GM18508 (cell line): Measurements from ENCODE around the gene ARHGEF33.

ENCODE experiments used
- ATAC-seq: cut with Tn5 transposase; IDR thresholded peaks from one replicate; pipeline ENCODE4 v1.9.1; 2021; ENCODE audit warnings: moderate number of reproducible peaks; ENCODE audit not compliant: insufficient read depth, unreplicated experiment

ARHGEF33 gene

DNA sequence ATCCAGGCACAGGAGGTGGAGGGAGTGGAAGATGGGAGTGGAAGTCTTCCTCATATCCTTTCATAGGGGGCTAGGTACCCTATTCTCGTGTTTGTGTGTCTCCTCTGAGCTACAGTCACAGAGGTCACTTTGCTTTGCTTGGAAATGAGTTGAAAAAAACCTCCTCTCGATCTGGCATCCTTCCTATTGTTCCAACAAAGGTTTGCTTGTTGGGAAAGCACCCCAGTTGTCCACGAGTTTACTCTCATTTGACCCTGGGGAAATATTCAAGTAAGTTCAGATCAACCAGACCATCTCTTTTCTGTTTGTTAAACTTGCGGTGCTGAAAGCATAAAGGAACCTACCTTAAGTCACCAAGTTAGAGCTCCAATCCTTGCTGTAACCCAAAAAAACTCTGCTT lies 59.3 kb downstream of the ARHGEF33 start:
- ATAC-seq, result no peak

DNA sequence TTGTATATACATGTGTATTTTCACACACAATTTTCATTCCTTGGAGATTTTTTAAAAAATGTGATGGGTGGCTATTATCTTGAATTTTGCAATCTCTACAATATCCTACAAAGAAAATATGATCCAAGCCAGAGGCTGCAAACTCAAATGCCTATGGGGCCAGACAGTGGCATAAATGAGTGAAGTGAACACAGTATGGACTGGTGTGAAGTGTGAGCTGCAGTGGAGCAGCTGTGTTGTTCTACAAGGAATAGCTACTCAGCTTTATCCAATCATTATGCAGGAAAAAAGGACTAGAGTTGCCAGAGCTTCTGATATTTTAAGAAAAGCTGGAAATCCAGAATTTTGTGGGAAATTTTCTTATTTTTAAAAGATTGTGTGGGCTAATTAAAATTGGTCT lies 62.1 kb downstream of the ARHGEF33 start:
- no peak for ATAC-seq

DNA sequence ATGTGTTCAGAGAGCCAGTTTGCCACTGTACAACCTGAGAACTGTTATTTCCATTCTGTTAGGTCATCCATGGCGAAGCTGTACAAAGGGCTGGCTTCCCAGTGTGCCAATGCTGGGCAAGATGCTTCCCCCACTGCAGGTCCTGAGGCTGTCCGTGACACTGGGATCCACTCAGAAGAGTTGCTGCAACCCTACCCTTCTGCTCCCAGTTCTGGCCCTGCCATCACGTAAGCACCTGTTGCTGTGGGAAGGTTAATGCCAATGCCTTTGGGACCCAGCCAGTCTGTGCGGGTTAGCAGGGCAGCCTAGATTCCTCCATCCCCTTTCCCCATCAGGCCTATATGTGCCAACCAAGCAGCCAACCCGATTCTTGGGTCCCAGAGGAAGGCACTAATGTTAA lies 68.3 kb downstream of the ARHGEF33 start:
- no peak for ATAC-seq

DNA sequence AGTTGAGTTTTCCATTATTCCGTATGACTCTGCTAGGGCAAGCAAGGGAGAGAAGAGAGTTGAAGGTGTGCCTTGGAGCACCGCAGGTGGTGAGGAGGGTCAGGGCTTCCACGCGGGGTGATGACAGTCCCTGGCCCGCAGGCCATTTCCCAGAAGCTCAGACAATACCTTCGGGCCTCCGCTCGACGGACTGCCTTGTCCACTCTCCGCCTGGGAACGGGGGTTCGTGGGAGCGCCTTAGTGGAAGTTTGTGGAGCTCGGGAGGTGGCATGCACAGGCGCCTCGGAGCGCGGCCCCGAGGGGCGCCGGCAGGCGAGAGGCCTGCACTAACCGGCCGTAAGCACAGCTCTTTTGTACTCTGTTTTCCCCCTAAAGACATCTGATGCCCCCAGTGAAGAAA lies 69.8 kb downstream of the ARHGEF33 start:
- no peak for ATAC-seq

DNA sequence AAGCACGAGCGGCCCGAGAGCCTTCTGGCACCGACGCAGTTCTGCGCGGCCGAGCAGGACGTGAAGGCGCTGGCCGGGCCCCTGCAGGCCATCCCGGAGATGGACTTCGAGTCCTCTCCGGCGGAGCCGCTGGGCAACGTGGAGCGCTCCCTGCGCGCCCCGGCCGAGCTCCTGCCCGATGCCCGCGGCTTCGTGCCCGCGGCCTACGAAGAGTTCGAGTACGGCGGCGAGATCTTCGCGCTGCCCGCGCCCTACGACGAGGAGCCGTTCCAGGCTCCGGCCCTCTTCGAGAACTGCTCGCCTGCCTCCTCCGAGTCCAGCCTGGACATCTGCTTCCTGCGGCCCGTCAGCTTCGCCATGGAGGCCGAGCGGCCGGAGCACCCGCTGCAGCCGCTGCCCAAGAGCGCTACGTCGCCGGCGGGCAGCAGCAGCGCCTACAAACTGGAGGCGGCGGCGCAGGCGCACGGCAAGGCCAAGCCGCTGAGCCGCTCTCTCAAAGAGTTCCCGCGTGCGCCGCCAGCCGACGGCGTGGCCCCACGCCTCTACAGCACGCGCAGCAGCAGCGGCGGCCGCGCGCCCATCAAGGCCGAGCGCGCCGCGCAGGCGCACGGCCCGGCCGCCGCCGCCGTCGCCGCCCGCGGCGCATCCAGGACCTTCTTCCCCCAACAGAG lies 70.4 kb downstream of the ARHGEF33 start:
- ATAC-seq, result no peak

DNA sequence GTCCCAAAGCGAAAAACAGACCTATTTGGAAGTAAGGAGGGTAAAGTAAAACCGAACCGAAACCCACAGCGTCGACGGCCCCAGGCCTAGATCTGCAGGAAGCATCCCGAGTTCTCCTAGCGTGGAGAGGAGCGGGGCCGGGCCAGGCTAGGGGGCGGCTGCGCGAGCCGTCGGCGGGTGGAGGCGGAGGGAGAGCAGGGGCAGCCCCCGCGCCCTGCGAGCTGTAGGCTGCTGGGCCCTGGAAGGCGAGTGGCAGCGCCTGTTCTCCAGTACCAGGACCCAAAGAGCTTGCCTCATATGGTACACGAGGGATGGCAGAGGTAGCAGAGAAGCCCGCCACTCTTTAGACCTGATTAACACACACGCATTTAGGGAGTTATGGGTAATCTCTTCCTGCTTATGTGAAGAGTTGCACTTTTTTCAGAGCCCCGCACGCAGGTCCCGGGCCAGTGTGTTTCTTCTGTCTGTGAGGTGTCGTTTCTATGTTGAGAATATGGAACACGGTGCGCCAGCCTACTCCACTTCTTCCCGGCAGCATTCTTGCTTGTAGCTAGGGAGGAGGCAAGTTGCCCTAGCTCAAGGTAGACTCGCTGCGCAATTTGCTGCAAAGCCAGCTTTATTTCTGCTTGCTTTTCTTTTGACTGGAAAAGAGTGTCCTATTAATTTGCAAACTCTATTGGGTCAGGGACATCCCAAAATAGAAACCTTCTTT lies 71.1 kb downstream of the ARHGEF33 start:
- no peak for ATAC-seq

DNA sequence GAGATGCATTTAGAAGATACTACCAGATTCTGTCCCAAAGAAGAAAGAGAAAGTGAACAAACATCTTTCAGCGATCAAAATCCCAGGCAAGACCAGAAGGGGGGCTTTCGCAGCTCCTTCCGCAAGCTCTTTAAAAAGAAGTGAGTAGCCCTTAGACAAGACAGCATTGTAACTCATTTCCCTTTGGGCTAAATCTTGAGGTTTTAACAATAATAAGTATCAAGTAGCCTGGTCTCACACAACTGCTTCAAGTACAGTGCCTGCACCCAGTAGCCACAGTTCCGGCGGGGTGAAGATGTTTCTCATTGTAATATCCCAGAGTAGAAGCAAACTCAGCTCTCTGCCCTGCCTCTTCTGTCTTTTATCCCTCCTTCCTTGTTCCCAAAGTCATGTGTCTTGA lies 76.3 kb downstream of the ARHGEF33 start:
- ATAC-seq, result no peak

DNA sequence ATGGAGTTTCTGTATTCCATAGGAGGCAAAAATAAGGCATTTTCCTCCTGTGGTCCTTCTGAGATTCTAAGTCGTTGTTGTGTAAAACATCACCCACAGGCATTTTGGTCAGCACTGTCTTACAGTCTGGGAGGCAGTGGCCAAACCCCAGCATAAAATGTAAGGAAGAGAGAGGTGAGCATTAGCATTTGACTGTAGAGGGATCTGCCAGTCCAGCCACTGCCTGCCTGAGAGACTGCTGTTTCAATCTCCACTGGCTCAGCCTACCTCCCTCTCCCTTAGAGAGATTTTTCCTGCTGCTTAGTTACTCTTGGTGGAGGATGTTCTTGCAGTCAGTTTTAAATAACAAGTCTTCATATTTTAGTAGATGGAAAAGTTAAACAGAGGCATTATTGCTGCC lies 77.0 kb downstream of the ARHGEF33 start:
- ATAC-seq, result no peak

DNA sequence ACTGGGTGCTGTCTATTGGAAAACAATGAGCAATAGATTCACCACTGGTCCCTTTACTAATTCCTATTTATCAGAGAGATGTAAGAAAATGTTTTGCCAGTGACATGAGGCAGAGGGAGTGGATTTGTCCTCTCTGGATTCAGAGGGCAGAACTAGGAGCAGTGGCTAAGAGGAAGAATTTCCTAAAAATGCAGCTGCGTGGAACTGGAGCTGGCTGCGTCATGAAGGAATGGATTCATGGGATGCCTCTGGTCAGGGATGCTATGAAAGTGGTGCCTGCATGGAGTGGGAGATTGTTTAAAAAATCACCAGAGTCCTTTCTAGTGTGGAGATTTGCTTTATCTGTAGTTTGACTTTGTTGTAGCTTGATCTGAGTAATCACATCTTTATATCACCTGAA lies 78.3 kb downstream of the ARHGEF33 start:
- no peak for ATAC-seq

DNA sequence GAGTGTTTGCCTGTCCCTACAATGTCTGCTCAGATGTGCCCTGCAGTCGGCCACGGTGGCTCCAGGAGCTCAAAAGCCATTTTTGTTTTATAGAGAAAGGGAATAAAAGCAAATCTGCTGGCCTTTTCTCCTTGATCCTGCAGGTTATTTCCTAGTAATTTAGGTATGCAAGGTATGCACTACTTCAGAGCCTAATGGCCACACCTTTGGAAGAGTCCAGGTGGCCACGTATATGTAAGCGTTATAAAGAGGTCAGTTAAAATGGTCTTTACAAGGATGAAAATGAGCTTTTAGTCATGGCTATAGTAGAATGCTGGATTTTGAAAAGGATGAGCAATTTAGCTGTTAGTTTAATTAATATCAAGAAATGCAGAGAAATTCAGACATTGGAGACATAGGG lies 81.7 kb downstream of the ARHGEF33 start:
- no peak for ATAC-seq

DNA sequence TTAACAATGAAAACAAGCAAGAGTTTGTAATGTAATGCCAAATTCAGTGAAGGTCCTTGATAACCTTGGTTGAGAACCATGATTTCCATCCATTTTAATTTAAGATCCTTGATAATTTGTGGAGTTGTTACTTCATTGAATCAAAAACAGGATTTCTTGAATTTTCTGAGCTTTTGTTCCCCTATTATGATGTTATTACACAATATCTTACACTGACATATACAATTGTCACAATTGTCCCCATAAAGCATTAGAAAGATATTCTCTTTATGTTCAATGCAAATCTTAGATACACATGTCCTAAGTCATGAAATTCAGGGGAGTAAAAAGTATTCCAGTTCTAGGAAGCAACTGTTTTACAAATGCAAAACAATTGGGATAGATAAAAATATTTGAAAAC lies 83.6 kb downstream of the ARHGEF33 start:
- ATAC-seq, result no peak

DNA sequence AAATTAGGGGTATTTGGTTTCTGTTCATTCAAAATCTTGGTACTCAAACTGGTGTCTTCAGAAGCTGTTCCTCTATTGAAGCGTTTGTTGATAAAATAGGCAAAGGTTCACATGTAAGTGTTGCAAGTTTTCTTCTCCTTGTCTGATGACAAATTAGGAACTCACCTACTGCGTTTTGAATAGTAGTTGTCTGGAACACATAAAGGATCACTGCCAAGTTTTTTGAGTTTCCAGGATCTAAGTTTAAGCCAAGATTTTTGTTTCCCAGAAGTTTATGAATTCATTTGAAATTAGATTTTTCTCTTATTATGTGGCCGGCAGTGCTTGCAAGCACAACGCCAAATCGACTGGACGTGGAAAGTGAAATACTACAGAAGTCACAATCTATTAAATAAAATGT lies 85.4 kb downstream of the ARHGEF33 start:
- ATAC-seq, result no peak

DNA sequence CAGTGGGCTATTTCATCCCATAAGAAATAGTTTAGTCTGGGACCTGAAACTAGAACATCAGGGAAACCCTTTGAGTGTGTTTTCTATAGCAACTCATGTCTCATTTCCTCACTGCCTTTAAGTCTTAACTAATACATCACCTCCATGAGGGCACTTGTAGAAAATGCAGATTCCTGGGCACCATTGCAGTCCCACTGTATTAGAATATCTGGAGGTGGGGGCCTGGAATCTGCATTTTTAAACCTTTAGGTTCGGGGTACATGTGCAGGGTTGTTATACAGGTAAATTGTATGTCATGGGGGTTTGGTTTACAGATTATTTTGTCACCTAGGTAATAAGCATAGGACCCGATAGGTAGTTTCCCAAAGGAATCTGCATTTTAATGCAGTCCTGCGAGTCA lies 87.4 kb downstream of the ARHGEF33 start:
- no peak for ATAC-seq

DNA sequence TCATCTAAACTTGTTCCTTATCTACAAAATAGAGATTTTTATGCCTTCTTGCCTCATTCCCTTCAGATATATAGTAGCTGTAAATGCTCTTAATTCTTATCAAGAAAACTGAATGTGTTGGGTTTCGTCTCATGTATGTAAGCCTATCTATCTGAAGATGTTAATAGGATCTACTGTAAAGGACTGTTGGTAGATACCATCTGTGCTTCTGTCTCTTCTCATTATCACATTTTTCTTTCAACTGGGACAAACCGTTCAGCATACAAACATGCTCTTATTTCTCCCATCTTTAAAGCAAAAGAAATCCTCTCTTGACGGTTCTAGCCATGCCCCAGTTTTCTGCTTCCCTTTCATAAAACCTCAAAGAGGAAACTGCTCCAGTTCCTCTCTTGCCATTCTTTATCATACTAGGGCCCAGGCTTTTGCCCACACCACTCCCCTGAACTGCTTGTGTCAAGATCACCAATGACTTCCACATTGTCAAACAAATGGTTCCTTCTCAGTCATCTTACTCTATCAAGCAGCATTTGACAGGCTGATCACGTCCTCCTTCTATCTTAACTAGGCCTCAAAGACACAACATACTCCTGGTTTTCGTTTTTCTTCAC lies 88.7 kb downstream of the ARHGEF33 start:
- ATAC-seq, result no peak

DNA sequence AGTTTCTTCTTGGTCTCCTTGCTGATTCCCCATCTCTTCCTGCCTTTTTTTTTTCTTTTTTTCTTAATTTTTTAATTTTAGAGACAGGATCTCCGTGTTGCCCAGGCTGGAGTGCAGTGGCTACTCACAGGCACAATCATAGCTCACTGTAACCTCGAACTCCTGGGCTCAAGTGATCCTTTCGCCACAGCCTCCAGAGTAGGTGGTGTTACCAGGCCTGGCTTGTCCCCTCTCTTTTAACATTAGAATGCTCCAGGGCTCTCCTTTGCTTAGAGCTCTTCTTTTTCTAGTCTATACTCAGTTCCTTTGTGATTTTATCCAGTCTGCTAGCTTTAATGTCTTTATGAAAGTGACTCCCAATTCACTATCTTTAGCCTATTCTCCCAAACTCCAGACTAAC lies 89.2 kb downstream of the ARHGEF33 start:
- ATAC-seq, result no peak

DNA sequence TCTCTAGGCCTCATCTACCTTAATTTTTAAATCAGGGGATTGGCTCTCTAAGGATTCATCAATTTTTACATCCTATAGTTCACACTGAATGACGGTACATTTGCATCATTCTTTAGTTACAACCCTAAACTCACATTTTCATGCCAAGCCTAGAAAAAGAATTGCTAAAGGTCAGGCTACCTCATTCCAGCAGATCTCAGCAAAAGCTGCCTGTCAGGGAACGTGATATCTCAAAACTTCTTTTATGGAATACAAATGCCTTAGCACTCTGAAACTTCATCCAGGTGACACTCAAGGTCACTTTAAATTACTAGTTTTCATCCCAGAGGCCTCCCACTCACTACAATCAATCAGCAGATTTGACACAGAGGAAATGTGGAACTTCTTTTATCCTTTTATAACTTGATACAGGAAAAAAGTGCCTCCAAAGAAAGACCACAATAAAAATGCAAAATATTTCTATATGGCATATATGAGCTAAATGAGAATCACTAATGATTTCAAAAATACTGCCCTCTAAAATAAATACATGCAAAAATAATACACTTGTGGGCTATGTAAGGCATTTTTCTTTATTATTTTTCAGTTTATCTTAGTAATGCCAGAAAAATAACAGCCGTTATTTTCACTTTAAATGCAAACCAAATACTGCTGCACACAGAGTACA lies 91.5 kb downstream of the ARHGEF33 start:
- no peak for ATAC-seq

DNA sequence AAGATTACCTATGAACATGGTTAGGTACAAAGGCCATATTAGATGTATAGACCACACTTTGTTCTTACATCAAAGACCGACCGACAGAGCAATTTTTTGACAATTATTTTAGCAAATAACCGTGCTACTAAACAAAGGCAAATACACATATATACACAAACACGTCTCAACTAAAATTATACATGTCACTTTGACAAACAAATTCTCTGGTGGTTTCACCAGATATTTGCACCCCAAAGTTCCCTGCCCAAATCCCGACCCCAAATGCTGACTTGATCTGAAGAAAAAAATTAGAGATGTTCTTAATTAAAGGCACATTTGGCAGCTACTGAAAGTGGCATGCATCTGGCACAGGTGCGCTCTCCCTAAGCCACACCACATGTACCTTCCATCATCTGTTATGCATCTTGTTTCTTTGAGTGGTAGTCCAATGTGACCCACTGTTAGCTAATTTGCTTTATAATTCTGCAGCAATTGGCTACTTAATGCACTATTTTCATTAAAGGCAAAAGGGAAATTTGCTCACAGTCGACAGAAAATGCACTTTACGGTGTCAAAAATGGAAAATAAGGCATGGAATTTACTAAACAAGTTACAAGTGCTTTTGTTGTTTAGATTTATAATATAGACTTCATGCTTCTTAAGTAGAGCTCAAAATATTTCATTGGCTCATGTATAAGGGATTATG lies 92.1 kb downstream of the ARHGEF33 start:
- no peak for ATAC-seq

DNA sequence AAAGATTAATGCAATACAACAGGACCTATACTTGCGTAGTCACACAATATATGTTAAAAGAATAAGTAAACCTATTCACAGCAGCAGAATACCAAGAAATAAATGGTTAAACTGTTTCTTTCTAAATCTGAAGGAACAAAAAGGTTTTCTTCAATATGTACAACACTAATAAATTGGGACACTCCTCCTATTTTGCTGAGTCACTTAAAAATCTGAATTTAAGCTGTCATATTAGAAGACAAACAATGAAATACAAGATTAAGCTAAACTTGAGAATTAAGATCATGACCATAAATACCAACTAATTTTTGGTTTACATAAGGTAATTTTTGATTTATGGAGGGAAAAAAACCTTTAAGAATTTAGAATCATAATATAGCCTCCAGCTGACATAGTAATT lies 92.8 kb downstream of the ARHGEF33 start:
- ATAC-seq, result no peak

DNA sequence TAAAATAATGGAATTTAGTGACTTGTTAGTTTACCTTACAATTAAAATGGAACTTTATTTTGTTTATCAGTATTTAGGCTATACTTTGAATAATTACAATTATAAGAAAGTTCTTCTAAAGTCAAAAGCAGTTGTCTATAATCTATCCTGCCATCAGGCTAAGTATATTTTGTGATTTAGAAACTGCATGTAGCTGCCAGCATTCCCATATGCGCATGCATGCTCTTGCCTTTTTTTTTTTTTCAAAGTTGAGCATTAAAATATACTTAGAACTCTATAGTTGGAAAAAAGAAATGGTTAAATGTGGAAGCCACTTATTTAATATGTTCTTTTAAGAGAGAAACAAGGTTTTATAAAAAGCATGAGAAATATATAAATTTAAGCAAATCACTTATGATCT lies 99.0 kb downstream of the ARHGEF33 start:
- ATAC-seq, result no peak

DNA sequence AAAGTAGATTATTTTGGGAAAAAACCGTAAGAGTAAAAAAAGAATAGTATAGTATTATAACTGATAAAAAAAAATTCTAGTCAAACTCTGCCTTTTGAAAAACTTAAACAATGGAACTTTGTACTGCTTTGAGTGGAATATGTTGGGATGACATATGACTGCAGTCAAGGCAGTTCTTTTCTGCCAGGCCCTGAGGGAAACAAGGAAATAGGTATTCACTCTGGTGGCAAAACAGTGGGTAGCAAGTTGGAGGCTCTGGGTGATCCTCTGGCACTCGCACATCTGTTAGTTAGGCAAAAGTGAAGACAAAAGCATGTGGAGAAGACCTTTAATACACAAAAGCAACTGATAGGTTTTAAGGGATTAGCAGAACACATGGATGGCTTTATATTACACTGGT lies 102.2 kb downstream of the ARHGEF33 start:
- ATAC-seq, result no peak

DNA sequence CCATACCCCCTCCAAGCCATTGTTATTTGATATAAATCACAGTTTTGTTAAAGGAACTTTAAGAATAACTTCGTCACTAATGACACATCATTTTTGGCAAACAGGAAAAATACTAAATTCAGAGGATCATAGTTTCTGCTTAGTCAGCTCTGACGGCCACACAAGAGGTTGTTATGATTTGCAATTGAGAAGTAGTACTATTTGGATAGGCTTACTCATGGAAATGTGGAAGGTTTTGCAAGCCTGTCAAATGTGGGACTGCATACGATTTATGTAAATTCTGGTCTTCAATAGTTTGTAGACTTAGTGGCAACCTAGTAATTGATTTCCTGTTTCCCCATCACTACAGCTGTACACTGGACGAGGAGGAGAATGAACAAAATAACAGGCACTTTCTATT lies 108.1 kb downstream of the ARHGEF33 start:
- ATAC-seq, result no peak
